ENCODE measurements around the gene AKAP13.
A peak's percentile ranks its signal among the peaks of the same experiment; 100 is the strongest.

Gene AKAP13

GRCh38 chr15:85704720-85705429 is 324.5 kb downstream of the AKAP13 start:
- Histone ChIP-seq H3K4me3 (ENCODE audit: insufficient read depth, low read length, poor library complexity, severe bottlenecking) (no peak overlapping the region), H3F3A (ENCODE audit: insufficient read depth) (peaks cover 68% of the 10 kb centered on the region), H3K4me2 (ENCODE audit: low read depth, low read length, poor library complexity, severe bottlenecking) (peak overlapping the region; percentile 90), H3K27me3 (ENCODE audit: low read length) (no peaks in the 10 kb centered on the region), H3K36me3 (ENCODE audit: low read length) (peaks cover 12% of the 10 kb centered on the region), H3K9me2 (replicated peaks; ENCODE audit: insufficient read depth, low read length) (no peaks in the 10 kb centered on the region), H3K79me2 (ENCODE audit: insufficient read depth, low read length) (peaks cover 62% of the 10 kb centered on the region), H2AFZ (ENCODE audit: low read depth, low read length, severe bottlenecking) (no peak overlapping the region), H4K20me1 (ENCODE audit: low read depth, low read length) (no peaks in the 10 kb centered on the region), H3K27ac (ENCODE audit: low read depth, low read length) (peak overlapping the region; percentile 96), H3K9ac (ENCODE audit: low read length) (peak overlapping the region; percentile 46), H3K9me3 (ENCODE audit: insufficient read depth, low read length) (no peaks in the 10 kb centered on the region)
- no peak for TF ChIP-seq CTCF (IDR thresholded peaks at IDR 0.05; ENCODE audit: insufficient read depth, low read length, poor library complexity, severe bottlenecking)

- H2AFZ ChIP-seq (ENCODE audit: low read depth, low read length, severe bottlenecking) = no peak overlapping the region
- peaks cover 56% of the 10 kb centered on the region for H3F3A ChIP-seq (ENCODE audit: insufficient read depth)
- peaks cover 55% of the 10 kb centered on the region for H3K79me2 ChIP-seq (ENCODE audit: insufficient read depth, low read length)
- peaks cover 23% of the 10 kb centered on the region for H3K36me3 ChIP-seq (ENCODE audit: low read length)
- H3K9ac ChIP-seq (ENCODE audit: low read length) = peak overlapping the region; percentile 54
- H3K27ac ChIP-seq (ENCODE audit: low read depth, low read length) = peak overlapping the region; percentile 96
- H4K20me1 ChIP-seq (ENCODE audit: low read depth, low read length) = no peaks in the 10 kb centered on the region
- peak overlapping the region; percentile 0 for H3K4me3 ChIP-seq (ENCODE audit: insufficient read depth, low read length, poor library complexity, severe bottlenecking)
- H3K9me3 ChIP-seq (ENCODE audit: insufficient read depth, low read length) = no peaks in the 10 kb centered on the region
- H3K9me2 ChIP-seq (replicated peaks; ENCODE audit: insufficient read depth, low read length) = no peaks in the 10 kb centered on the region
- no peak for TF ChIP-seq CTCF (IDR thresholded peaks at IDR 0.05; ENCODE audit: insufficient read depth, low read length, poor library complexity, severe bottlenecking)
- no peak for TF ChIP-seq EZH2phosphoT487 (conservative IDR thresholded peaks at IDR 0.05; ENCODE audit: low read length)
- H3K27me3 ChIP-seq (ENCODE audit: low read length) = no peaks in the 10 kb centered on the region
- peak overlapping the region; percentile 90 for H3K4me2 ChIP-seq (ENCODE audit: low read depth, low read length, poor library complexity, severe bottlenecking)
Measured at GRCh38 chr15:85706779-85707518, 326.5 kb downstream of the AKAP13 start.

GRCh38 chr15:85707519-85708338 is 327.3 kb downstream of the AKAP13 start:
- peaks cover 48% of the 10 kb centered on the region for H3F3A ChIP-seq (ENCODE audit: insufficient read depth)
- H4K20me1 ChIP-seq (ENCODE audit: low read depth, low read length) = no peaks in the 10 kb centered on the region
- H3K79me2 ChIP-seq (ENCODE audit: insufficient read depth, low read length) = peaks cover 49% of the 10 kb centered on the region
- no peak for TF ChIP-seq EZH2phosphoT487 (conservative IDR thresholded peaks at IDR 0.05; ENCODE audit: low read length)
- no peak for TF ChIP-seq CTCF (IDR thresholded peaks at IDR 0.05; ENCODE audit: insufficient read depth, low read length, poor library complexity, severe bottlenecking)
- H3K27me3 ChIP-seq (ENCODE audit: low read length) = no peaks in the 10 kb centered on the region
- H3K4me2 ChIP-seq (ENCODE audit: low read depth, low read length, poor library complexity, severe bottlenecking) = peak overlapping the region; percentile 90
- H3K27ac ChIP-seq (ENCODE audit: low read depth, low read length) = peak overlapping the region; percentile 96
- H3K9me3 ChIP-seq (ENCODE audit: insufficient read depth, low read length) = no peaks in the 10 kb centered on the region
- H3K4me3 ChIP-seq (ENCODE audit: insufficient read depth, low read length, poor library complexity, severe bottlenecking) = peak overlapping the region; percentile 0
- H2AFZ ChIP-seq (ENCODE audit: low read depth, low read length, severe bottlenecking) = no peak overlapping the region
- H3K9me2 ChIP-seq (replicated peaks; ENCODE audit: insufficient read depth, low read length) = no peaks in the 10 kb centered on the region
- peak overlapping the region; percentile 54 for H3K9ac ChIP-seq (ENCODE audit: low read length)
- H3K36me3 ChIP-seq (ENCODE audit: low read length) = peaks cover 23% of the 10 kb centered on the region

Measured in SU-DHL-6 (cell line).